ENCODE measurements around the gene NEUROD1.

GRCh38 chr2:181715033-181715630 is 34.8 kb upstream of the NEUROD1 start:
- TF ChIP-seq EZH2 (IDR thresholded peaks at IDR 0.05) = no peak
- TF ChIP-seq POLR2AphosphoS5 (IDR thresholded peaks at IDR 0.05; ENCODE audit: borderline replicate concordance, low read depth, low read length) = no peak
- TF ChIP-seq FOXP2 (optimal IDR thresholded peaks at IDR 0.05; ENCODE audit: control extremely low read depth, extremely low read length, insufficient read depth) = no peak
